Measurements from ENCODE around the gene AKAP13. TPM values are rescaled to one million over a fixed set of nuclear protein-coding genes. Genes with fewer than 3 reads are reported as not detected.
A peak's percentile ranks its signal among the peaks of the same experiment; 100 is the strongest.

The AKAP13 gene
- total and polyA plus RNA-seq, 7 donors: 21.6 to 142 (median 98.5) TPM

GRCh38 chr15:85737061-85737460 is 356.7 kb downstream of the AKAP13 start:
- Histone ChIP-seq H3K27me3 (no peaks in the 10 kb centered on the region), H3K9me3 (peaks cover 0 to 5% (median 2%) of the 10 kb centered on the region in 4 donors), H3K36me3 (peaks cover 13 to 83% (median 50%) of the 10 kb centered on the region in 4 donors), H3K27ac (no peak overlapping the region), H3K4me1 (peaks cover 0 to 5% (median 4%) of the 10 kb centered on the region in 4 donors), H3K4me3 (no peak overlapping the region)
- WGBS, 2 donors: 96 to 97% methylated on average over 6 of the region's 6 CpGs
- DNase-seq: no peak
- no peak for TF ChIP-seq POLR2A (IDR thresholded peaks at IDR 0.05)
- no peak for TF ChIP-seq POLR2AphosphoS5 (IDR thresholded peaks at IDR 0.05)
- no peak for TF ChIP-seq CTCF (IDR thresholded peaks at IDR 0.05)
- intact Hi-C loops (cut with DNase I): no loop called here

- no peak for TF ChIP-seq EP300 (IDR thresholded peaks at IDR 0.05)
- no peak for TF ChIP-seq CTCF (IDR thresholded peaks at IDR 0.05)
- TF ChIP-seq POLR2AphosphoS5 (IDR thresholded peaks at IDR 0.05): no peak
- TF ChIP-seq POLR2A (IDR thresholded peaks at IDR 0.05): no peak
- Histone ChIP-seq H3K4me3 (no peak overlapping the region), H3K36me3 (peaks cover 14 to 75% (median 43%) of the 10 kb centered on the region in 4 donors), H3K9me3 (no peaks in the 10 kb centered on the region), H3K27me3 (no peaks in the 10 kb centered on the region), H3K4me1 (peaks cover 0 to 23% (median 19%) of the 10 kb centered on the region in 4 donors), H3K27ac (no peak overlapping the region)
- WGBS, 2 donors: 96% methylated on average over 20 of the region's 20 CpGs
- intact Hi-C loops (cut with DNase I): no loop called here
- no peak for DNase-seq
Observed at GRCh38 chr15:85741021-85741421, 360.6 kb downstream of the AKAP13 start.

- H3K36me3 ChIP-seq: peaks cover 16 to 75% (median 40%) of the 10 kb centered on the region in 4 donors
- no peak for DNase-seq
- 93% methylated on average over 11 of the region's 11 CpGs for WGBS, 2 donors
- intact Hi-C loops (cut with DNase I): no loop called here
- no peak overlapping the region for H3K4me3 ChIP-seq
- TF ChIP-seq CTCF (IDR thresholded peaks at IDR 0.05) (no peak), POLR2AphosphoS5 (IDR thresholded peaks at IDR 0.05) (no peak)
- no peaks in the 10 kb centered on the region for H3K27me3 ChIP-seq
- peaks cover 0 to 23% (median 19%) of the 10 kb centered on the region in 4 donors for H3K4me1 ChIP-seq
- H3K27ac ChIP-seq: peak overlapping the region in 2 of 4 donors; percentile 18 to 33
- no peaks in the 10 kb centered on the region for H3K9me3 ChIP-seq
Observed at GRCh38 chr15:85741662-85742061, 361.3 kb downstream of the AKAP13 start.

GRCh38 chr15:85742186-85742821 is 361.9 kb downstream of the AKAP13 start:
- WGBS, 2 donors: 75 to 79% methylated on average over 8 of the region's 8 CpGs
- DNase-seq: no peak
- TF ChIP-seq EP300 (IDR thresholded peaks at IDR 0.05) (no peak), POLR2A (IDR thresholded peaks at IDR 0.05) (no peak), POLR2AphosphoS5 (IDR thresholded peaks at IDR 0.05) (no peak), CTCF (IDR thresholded peaks at IDR 0.05) (no peak)
- Histone ChIP-seq H3K27me3 (no peaks in the 10 kb centered on the region), H3K36me3 (peaks cover 21 to 75% (median 37%) of the 10 kb centered on the region in 4 donors), H3K9me3 (no peaks in the 10 kb centered on the region), H3K27ac (peak overlapping the region in 2 of 4 donors; percentile 18 to 33), H3K4me3 (no peak overlapping the region), H3K4me1 (peaks cover 0 to 23% (median 19%) of the 10 kb centered on the region in 4 donors)
- intact Hi-C loops (cut with DNase I): no loop called here
